Measurements from ENCODE around the gene DYNLRB1.

DYNLRB1 gene

DNA sequence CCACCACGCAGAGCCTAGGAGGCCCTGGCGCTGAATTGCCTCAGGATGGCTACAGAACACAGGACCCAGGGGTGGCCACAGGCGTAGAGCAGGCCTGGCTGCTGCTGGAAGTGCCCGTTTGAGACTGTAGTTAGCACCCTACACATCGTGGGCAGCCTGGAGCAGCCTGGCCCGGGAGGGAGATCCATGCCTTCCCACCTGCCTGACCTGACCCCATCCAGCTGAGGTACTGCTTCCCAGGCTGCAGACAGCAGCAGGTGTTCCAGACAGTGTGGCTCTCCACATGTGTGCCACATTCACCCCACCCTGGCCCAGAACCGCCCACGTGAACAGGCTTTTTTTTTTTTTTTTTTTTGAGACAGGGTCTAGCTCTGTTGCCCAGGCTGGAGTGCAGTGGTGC lies 21.4 kb downstream of the DYNLRB1 start:
- H3F3A ChIP-seq (ENCODE audit: control insufficient read depth, insufficient read depth) = no peaks in the 10 kb centered on the region
- H3K9me2 ChIP-seq (replicated peaks; ENCODE audit: control insufficient read depth, low read length) = no peaks in the 10 kb centered on the region
- no peaks in the 10 kb centered on the region for H3K79me2 ChIP-seq (ENCODE audit: control insufficient read depth, low read length)
- H3K36me3 ChIP-seq (ENCODE audit: control insufficient read depth, low read length) = peaks cover 41% of the 10 kb centered on the region
- H3K9me3 ChIP-seq (ENCODE audit: control insufficient read depth, insufficient read depth, low read length) = no peaks in the 10 kb centered on the region
- TF ChIP-seq EZH2phosphoT487 (IDR thresholded peaks at IDR 0.05; ENCODE audit: borderline replicate concordance, low read length) = no peak
- TF ChIP-seq, protein P1, sequence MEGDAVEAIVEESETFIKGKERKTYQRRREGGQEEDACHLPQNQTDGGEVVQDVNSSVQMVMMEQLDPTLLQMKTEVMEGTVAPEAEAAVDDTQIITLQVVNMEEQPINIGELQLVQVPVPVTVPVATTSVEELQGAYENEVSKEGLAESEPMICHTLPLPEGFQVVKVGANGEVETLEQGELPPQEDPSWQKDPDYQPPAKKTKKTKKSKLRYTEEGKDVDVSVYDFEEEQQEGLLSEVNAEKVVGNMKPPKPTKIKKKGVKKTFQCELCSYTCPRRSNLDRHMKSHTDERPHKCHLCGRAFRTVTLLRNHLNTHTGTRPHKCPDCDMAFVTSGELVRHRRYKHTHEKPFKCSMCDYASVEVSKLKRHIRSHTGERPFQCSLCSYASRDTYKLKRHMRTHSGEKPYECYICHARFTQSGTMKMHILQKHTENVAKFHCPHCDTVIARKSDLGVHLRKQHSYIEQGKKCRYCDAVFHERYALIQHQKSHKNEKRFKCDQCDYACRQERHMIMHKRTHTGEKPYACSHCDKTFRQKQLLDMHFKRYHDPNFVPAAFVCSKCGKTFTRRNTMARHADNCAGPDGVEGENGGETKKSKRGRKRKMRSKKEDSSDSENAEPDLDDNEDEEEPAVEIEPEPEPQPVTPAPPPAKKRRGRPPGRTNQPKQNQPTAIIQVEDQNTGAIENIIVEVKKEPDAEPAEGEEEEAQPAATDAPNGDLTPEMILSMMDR (IDR thresholded peaks at IDR 0.05; ENCODE audit: low read depth, low read length, poor library complexity, severe bottlenecking) = no peak
- no peak overlapping the region for H3K27ac ChIP-seq (ENCODE audit: low read depth, low read length)
- H3K4me3 ChIP-seq (ENCODE audit: low read length) = no peak overlapping the region
- 0 out of 2 replicates have a peak, but pooled peaks cover 3% of the 10 kb centered on the region for H3K4me1 ChIP-seq (ENCODE audit: control insufficient read depth, low read length)
- no peaks in the 10 kb centered on the region for H4K20me1 ChIP-seq (ENCODE audit: control insufficient read depth, insufficient read depth, low read depth, low read length)
- no peaks in the 10 kb centered on the region for H3K27me3 ChIP-seq (ENCODE audit: control insufficient read depth, low read length)
- no peak overlapping the region for H3K4me2 ChIP-seq (ENCODE audit: low read length)

- Histone ChIP-seq H3K9me2 (replicated peaks; ENCODE audit: control insufficient read depth, low read length) (no peaks in the 10 kb centered on the region), H3K36me3 (ENCODE audit: control insufficient read depth, low read length) (peaks cover 34% of the 10 kb centered on the region), H3K79me2 (ENCODE audit: control insufficient read depth, low read length) (no peaks in the 10 kb centered on the region), H3K4me3 (ENCODE audit: low read length) (no peak overlapping the region), H3K9me3 (ENCODE audit: control insufficient read depth, insufficient read depth, low read length) (no peaks in the 10 kb centered on the region), H3K4me1 (ENCODE audit: control insufficient read depth, low read length) (0 out of 2 replicates have a peak, but pooled peaks cover 3% of the 10 kb centered on the region), H4K20me1 (ENCODE audit: control insufficient read depth, insufficient read depth, low read depth, low read length) (no peaks in the 10 kb centered on the region), H3K27me3 (ENCODE audit: control insufficient read depth, low read length) (no peaks in the 10 kb centered on the region), H3K4me2 (ENCODE audit: low read length) (no peak overlapping the region), H3K27ac (ENCODE audit: low read depth, low read length) (no peak overlapping the region), H3F3A (ENCODE audit: control insufficient read depth, insufficient read depth) (no peaks in the 10 kb centered on the region)
- TF ChIP-seq, protein P1 (IDR thresholded peaks at IDR 0.05; ENCODE audit: low read depth, low read length, poor library complexity, severe bottlenecking) = peak; percentile 84
- no peak for TF ChIP-seq EZH2phosphoT487 (IDR thresholded peaks at IDR 0.05; ENCODE audit: borderline replicate concordance, low read length)
Observed at GRCh38 chr20:34538671-34539123, 22.5 kb downstream of the DYNLRB1 start.

- H3K79me2 ChIP-seq (ENCODE audit: control insufficient read depth, low read length) = no peaks in the 10 kb centered on the region
- H3K9me2 ChIP-seq (replicated peaks; ENCODE audit: control insufficient read depth, low read length) = no peaks in the 10 kb centered on the region
- H3K27ac ChIP-seq (ENCODE audit: low read depth, low read length) = no peak overlapping the region
- no peak overlapping the region for H3K4me2 ChIP-seq (ENCODE audit: low read length)
- no peak overlapping the region for H3K4me3 ChIP-seq (ENCODE audit: low read length)
- no peaks in the 10 kb centered on the region for H4K20me1 ChIP-seq (ENCODE audit: control insufficient read depth, insufficient read depth, low read depth, low read length)
- TF ChIP-seq, protein P1 (IDR thresholded peaks at IDR 0.05; ENCODE audit: low read depth, low read length, poor library complexity, severe bottlenecking) = no peak
- no peak for TF ChIP-seq EZH2phosphoT487 (IDR thresholded peaks at IDR 0.05; ENCODE audit: borderline replicate concordance, low read length)
- no peaks in the 10 kb centered on the region for H3K9me3 ChIP-seq (ENCODE audit: control insufficient read depth, insufficient read depth, low read length)
- 0 out of 2 replicates have a peak, but pooled peaks cover 3% of the 10 kb centered on the region for H3K4me1 ChIP-seq (ENCODE audit: control insufficient read depth, low read length)
- peaks cover 26% of the 10 kb centered on the region for H3K36me3 ChIP-seq (ENCODE audit: control insufficient read depth, low read length)
- H3F3A ChIP-seq (ENCODE audit: control insufficient read depth, insufficient read depth) = no peaks in the 10 kb centered on the region
- H3K27me3 ChIP-seq (ENCODE audit: control insufficient read depth, low read length) = no peaks in the 10 kb centered on the region
Observed at GRCh38 chr20:34539756-34540155, 23.5 kb downstream of the DYNLRB1 start.
